GM21528 (cell line): Measurements from ENCODE around the gene PFAS.
A peak's percentile ranks its signal among the peaks of the same experiment; 100 is the strongest.
"Not testable (repeated sequence)": the region's sequence is repeated elsewhere in the genome, so short reads cannot be mapped to it uniquely, and the experiment has no call there.

ENCODE experiments used
- ATAC-seq: cut with Tn5 transposase; IDR thresholded peaks from one replicate; pipeline ENCODE4 v1.9.1; 2021; ENCODE audit warnings: mild to moderate bottlenecking, moderate library complexity; ENCODE audit not compliant: unreplicated experiment, low FRiP score

The PFAS gene

GRCh38 chr17:8248751-8249607, at the start of gene PFAS:
TSS of gene PFAS (plus strand) at chr17:8249289. CDS start at chr17:8253938, 4,649 bp downstream.
- peak; percentile 46 for ATAC-seq

GRCh38 chr17:8204761-8205555, 44.1 kb upstream of the PFAS start:
- no peak for ATAC-seq

GRCh38 chr17:8206536-8206935, 42.6 kb upstream of the PFAS start:
- ATAC-seq: no peak

- peak; percentile 74 for ATAC-seq
Measured at GRCh38 chr17:8209907-8210760, 39.0 kb upstream of the PFAS start, which contains the start of gene AURKB. TSS of gene AURKB (minus strand) at chr17:8210575. CDS start at chr17:8210224, 351 bp downstream.

- no peak for ATAC-seq
Measured at GRCh38 chr17:8210761-8211458, 38.2 kb upstream of the PFAS start.

- ATAC-seq: no peak
Measured at GRCh38 chr17:8212312-8213180, 36.5 kb upstream of the PFAS start.

- ATAC-seq: not testable (repeated sequence)
Measured at GRCh38 chr17:8214000-8214399, 35.1 kb upstream of the PFAS start.

GRCh38 chr17:8220783-8221662, 28.1 kb upstream of the PFAS start:
- no peak for ATAC-seq

GRCh38 chr17:8221663-8222379, 27.3 kb upstream of the PFAS start:
- peak; percentile 49 for ATAC-seq

- ATAC-seq: peak; percentile 29
Measured at GRCh38 chr17:8222380-8222629, 26.8 kb upstream of the PFAS start.

- ATAC-seq: peak; percentile 32
Measured at GRCh38 chr17:8222630-8223355, 26.3 kb upstream of the PFAS start.

GRCh38 chr17:8223356-8224126, 25.5 kb upstream of the PFAS start:
- no peak for ATAC-seq

GRCh38 chr17:8224891-8225812, 23.9 kb upstream of the PFAS start:
- ATAC-seq: no peak

GRCh38 chr17:8225813-8226535, 23.1 kb upstream of the PFAS start:
- ATAC-seq: no peak
